Skeletal muscle cell (primary cell): ENCODE measurements around the gene MGAT3.
"Not testable (repeated sequence)": the region's sequence is repeated elsewhere in the genome, so short reads cannot be mapped to it uniquely, and the experiment has no call there.

ENCODE experiments used
- DNase-seq: peaks from one replicate; pipeline ENCODE4 v3.0.0-alpha.2; 2010; ENCODE audit warnings: low read depth
- H3K4me3 ChIP-seq: 2 replicates; pipeline ENCODE4 v1.5.1; 2011; ENCODE audit warnings: low read depth, mild to moderate bottlenecking, control low read depth, low read length, moderate library complexity

The MGAT3 gene

DNA sequence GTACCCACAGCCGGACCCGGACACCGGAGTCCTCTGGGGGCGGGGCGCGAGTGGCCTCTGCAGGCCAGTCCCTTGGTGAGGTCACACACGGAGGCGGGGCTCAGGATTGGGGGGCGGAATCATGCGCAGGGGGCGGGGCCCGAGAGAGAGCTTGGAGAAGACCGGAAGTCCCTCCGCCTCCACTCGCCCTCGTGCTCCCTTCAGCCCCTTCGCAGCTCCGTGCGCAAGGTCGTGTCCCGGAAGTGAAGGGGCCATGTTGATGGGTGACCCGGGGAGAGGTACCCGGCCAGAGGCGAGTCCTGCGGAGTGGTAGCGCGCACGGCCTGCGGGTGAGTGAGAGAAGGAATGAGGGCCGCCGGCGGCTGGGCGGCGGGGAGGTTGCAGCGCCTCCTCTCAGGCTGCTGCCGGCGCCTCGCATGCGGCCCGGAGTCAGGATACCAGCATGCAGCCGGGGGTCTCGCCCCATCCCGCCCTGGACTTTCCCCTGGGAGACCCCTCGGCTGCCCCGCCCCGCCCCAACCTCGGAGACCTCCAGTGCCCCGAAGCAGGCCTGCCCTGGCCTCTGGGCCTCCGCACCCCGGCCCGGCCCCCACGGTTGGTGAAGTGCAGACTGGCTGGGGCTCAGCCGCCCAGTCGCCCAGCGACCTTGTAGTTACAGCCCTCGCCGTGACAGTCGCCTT is 45.4 kb downstream of the MGAT3 start, which contains the start of gene MIEF1:
Gene MIEF1, plus strand, starts transcription at position 182 of the 680 bp plus-strand sequence. CDS start 9,005 bp downstream, outside the sequence.
- peak; percentile 79 for DNase-seq
- H3K4me3 ChIP-seq, result peak within 1 kb of the TSS; percentile 81

DNA sequence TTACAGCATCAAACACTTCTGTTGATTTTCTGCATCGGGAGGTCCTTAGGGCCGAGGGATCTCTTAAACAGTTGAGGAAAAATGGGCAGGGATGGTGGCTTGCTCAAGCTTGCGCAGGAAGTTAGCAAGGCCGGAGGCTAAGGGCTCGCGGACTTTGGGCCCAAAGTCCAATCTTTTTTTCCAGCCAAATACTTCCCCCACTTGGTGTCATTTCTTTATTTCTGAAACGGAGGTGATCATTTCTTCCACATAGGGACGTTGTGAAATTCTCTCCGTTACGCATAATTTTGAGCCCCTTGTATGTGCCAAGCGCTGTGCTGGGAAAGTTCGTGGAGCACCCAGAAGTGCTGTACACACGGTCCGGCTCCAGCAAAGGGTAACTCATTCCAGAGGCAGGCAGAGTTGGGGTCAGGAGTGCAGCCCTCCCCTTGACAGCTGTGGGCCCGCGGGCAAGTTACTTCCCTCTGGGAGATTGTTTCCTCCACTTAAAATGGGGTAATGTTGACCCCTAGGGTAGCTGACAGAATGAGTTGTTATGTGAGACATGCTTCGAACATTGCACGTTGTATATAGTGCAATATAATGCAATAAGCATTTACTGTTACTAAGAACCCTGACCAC is 46.1 kb downstream of the MGAT3 start:
- H3K4me3 ChIP-seq, result peak overlapping the region; percentile 81
- DNase-seq, result no peak

DNA sequence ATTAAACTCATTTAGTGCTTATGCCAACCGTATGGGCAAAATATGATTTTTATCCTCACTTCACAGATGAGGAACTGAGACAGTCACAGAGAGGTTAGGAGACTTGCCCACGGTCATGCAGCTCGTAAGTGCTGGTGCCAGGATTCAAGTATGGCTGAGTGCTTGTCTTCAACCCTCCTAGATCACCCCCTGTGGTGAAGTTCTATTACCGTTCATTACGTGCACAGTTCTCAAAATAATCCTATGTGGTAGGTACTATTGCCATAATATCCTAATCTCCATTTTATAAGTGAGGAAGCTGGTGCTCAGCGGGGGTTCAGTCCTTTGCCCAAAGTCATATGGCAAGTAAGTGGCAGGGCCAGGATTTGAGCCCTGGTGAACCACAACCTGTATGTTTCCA is 46.8 kb downstream of the MGAT3 start:
- no peak for DNase-seq
- H3K4me3 ChIP-seq, result peak overlapping the region; percentile 81

DNA sequence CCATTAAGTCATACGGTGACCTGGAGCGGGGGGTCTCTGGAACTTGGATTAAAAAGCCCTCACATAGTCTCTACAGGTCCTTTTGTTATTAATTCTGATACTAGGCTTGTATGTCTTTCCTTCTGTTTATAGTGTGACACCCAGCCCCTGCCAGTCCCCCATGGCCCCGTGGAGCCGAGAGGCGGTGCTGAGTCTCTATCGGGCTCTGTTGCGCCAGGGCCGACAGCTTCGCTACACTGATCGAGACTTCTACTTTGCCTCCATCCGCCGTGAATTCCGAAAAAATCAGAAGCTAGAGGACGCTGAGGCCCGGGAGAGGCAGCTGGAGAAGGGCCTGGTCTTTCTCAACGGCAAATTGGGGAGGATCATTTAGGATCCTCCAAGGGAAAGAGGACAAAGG is 47.3 kb downstream of the MGAT3 start:
- H3K4me3 ChIP-seq, result no peak overlapping the region
- DNase-seq, result no peak

DNA sequence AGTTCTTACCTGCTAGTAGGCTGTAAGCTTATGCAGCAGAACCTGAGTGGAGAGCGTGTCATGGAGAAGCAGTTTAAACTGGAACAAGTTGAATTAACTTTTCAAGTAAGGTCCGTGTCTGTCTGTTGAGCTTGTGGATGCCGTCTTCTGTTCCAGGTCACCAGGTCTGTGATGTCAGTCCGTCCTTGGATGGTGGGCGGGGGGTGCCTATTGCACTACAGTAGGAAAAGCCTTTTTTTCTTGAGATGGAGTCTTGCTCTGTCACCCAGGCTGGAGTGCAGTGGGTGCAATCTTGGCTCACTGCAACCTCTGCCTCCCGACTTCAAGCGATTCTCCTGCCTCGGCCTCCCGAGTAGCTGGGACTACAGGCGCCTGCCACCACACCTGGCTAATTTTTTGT is 50.2 kb downstream of the MGAT3 start:
- DNase-seq, H3K4me3 ChIP-seq: not testable (repeated sequence)

DNA sequence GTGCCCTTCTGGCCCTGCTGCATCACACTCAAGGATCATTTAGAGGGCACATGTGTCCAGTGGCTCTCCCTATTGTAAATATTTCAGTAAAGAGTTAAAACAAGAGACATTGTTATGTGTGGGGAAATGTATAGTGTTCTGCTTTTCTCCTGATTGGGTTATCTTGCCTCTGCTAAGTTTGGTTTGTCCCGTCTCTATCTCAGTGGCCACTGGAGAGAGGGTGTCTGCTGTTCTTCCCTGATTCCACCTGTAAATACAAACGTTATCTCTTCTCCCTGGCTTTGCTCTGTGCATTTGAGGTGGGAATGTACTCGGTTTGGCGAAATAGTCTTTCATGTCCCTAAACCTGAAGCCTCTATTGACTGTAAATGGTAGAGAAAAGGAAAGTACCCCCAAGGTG is 51.6 kb downstream of the MGAT3 start:
- no peak overlapping the region for H3K4me3 ChIP-seq
- DNase-seq, result no peak

DNA sequence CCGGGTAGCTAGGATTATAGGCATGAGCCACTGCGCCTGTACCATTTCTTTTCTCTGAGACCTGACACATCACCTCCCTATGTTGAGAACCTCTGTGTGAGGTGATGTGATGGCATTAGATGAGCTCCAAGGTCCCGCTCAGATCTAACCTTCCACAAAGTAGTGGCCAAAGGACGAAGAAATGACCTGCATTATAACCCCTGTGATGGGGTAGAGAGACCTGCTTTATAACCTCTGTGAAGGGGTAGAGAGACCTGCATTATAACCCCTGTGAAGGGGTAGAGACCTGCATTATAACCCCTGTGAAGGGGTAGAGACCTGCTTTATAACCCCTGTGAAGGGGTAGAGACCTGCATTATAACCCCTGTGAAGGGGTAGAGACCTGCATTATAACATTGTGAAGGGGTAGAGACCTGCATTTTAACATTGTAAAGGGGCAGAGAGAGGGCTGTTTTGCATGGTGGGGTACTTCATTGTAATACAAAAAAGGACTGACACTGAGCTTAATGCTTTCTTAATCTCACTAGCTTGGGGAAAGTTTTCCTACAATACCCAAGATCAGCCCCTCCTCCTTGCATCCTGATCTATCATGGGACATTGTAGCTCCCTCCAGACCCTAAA is 53.8 kb downstream of the MGAT3 start:
- H3K4me3 ChIP-seq, result no peak overlapping the region
- DNase-seq, result no peak

DNA sequence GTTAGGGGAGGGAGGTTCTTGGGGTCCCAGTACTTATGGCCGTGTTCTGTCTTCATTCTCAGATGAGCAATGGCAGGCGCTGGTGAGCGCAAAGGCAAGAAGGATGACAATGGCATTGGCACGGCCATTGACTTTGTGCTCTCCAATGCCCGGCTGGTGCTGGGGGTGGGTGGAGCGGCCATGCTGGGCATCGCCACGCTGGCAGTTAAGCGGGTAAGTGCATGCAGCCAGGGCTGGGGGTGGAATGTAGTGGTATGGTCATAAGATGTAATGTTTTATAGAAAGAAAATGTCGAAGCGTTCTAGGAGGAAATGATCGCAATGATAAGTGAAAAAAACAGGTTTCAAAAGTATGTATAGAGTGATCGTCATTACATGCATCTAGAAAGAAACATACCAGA is 54.4 kb downstream of the MGAT3 start:
- no peak for DNase-seq
- H3K4me3 ChIP-seq, result no peak overlapping the region

DNA sequence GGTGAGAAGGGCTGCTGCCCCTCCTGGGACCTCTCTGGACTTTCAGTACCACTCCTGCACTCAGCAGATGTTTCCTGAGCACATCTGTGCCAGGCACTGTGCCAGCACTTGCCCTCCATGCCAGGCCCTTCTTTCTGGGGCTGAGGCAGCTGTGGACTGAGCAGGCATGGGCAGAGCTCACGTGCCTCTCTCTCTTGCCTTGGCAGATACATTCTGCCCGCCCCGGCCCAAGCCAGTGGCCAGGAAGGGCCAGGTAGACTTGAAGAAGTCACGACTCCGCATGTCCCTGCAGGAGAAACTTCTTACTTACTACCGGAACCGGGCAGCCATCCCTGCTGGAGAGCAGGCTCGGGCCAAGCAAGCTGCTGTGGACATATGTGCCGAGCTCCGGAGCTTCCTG is 55.2 kb downstream of the MGAT3 start:
- DNase-seq, result no peak
- no peak overlapping the region for H3K4me3 ChIP-seq

DNA sequence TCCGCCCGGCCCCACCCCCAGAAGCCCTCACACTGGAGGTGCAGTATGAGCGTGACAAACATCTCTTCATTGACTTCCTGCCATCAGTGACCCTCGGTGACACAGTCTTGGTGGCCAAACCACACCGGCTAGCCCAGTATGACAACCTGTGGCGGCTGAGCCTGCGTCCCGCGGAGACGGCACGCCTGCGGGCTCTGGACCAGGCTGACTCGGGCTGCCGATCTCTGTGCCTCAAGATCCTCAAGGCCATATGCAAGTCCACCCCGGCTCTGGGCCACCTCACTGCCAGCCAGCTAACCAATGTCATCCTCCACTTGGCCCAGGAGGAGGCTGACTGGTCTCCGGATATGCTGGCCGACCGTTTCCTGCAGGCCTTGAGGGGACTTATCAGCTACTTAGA is 57.0 kb downstream of the MGAT3 start:
- no peak overlapping the region for H3K4me3 ChIP-seq
- no peak for DNase-seq

DNA sequence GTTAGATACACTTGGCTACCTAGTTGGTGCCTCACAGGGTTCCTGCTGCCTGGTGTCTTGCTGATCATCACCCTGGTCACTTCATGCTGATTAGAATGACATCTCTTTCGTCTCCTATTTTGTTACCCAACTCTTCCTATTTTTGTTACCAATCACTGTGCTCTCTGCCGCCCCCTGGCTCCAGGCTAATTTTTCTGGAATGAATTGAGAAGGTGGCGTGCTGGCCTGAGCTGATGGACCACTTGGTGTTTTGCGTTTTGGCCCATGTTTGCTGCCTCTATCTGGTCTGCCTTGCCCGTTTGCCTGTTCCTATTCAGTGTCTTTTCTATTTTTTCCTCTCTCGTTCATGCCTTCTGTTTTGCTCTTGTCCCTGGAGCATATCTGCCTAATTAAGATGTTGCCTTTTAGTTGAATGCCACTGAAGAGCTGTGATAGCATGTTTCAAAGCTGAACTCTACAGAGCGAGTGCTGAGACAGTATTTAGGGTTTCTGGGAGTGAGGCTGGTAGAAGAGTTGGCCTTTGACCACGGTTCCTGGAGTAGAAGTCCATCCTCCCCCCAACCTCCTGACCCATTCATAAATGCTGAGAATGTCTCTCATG is 57.7 kb downstream of the MGAT3 start:
- DNase-seq, result no peak
- H3K4me3 ChIP-seq, result no peak overlapping the region

DNA sequence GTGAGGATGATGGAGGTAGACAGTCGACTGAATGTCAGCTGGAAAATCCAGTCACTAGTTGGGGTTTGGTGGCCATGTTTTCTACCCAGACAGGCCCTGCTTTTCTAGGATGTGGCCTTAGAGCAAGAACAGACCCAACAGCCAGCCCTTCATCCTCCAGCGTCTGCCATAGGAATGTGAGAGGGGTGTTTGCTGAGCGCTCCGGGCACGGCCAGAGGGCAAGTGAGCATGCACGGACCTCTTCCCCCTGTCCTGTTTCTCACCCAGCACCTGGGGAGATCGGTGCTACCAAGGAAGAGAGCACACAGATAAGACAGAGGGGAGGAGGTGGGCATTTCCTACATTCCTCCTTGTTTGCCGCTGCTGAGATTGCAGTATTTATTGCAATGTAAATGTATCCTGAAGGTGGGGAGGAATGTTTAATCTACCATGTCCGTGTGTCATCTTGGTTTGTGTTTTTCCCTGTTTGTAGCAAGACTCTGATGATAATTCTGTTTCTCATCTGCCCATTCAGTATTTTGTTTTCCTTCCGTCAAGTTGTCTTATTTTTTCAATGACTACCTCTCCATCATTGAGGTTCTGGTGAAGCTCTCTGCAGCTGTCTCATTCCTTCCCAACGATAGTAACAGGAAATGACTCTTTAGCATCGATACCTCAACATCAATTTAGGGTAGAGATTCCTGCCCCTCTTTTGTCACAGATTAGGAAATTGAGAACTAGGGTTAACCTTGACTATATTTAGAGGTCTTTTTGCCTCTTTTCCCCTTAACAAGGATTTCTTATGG is 58.6 kb downstream of the MGAT3 start:
- H3K4me3 ChIP-seq, result no peak overlapping the region
- no peak for DNase-seq

DNA sequence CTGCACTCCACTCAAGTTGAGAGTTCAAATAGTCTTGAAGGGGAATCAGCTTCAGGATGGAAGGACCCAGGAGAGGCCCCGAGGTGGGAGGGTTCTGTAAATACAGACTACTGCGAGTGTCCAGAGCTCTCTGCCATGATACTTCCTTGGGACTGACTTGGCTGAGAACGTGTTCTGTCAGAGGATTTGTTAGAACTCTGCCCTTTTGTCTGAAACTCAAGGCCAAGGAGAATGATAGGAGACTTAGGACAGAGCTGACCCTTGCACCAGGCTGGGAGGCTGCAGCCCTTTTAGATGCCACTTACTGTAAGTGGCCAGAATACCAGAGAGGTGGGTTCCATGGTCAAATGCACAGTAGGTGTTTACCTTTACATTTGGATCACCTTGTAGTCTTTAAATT is 60.7 kb downstream of the MGAT3 start:
- DNase-seq, result no peak
- no peak overlapping the region for H3K4me3 ChIP-seq

DNA sequence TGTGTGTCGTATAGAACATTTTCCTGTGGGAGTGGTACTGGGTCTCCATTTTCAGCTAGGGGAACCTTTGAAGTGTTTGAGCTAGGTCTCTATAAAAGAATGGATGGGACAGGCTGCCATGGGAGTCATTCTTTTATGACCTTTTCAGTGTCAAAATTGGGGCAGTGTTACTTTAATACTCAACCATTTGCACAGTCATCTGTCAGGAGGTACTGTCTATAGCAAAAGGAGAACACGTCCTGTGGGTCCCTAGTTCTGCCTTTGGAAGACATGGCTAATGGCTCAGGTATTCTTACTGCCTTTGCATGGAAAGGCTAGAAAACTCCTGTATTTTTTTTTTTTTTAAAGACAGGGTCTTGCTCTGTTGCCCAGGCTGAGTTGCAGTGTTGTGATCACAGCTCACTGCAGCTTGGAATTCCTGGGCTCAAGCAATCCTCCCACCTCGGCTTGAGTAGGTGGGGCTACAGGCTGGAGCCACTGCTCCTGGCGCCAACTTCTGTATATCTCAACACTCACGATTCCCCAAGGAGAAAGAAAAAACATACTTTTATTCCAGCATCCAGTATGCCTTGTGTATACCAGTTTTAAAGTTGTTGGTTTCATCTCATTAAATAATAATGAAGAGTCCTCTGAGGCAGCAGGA is 61.5 kb downstream of the MGAT3 start:
- no peak overlapping the region for H3K4me3 ChIP-seq
- DNase-seq, result no peak

DNA sequence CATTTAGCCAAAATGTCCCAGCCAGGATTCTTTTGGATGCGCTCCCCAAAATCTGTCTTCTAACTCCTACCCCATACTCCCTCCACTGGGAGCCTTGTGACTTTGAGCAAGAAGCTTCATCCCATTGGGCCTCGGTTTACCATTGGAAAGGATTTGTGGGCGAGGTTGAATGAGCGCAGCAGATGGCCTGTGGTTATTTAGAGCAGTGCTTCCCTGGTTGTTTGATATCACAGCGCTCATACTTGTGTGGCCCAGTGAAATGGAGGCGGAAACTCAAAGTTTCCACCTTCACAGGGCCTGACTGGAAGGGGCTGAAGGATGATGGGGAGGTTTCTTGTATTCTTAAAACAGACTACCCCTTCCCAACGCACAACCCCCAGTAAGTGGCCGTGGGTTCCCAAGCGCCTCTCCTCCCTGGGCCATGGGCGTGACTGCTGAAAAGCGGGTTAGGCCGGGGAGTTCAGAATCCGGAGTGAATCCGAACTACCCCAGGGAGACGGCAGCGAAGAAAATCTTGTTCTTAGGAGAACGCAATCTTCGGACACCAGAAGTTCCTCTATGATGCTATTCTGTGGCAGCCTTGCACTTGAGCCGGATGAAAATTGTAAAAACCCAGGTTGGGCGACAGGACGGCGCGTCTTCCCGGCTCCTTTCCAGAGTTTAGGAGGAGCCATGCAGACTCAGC is 62.3 kb downstream of the MGAT3 start:
- peak overlapping the region; percentile 76 for H3K4me3 ChIP-seq
- no peak for DNase-seq

DNA sequence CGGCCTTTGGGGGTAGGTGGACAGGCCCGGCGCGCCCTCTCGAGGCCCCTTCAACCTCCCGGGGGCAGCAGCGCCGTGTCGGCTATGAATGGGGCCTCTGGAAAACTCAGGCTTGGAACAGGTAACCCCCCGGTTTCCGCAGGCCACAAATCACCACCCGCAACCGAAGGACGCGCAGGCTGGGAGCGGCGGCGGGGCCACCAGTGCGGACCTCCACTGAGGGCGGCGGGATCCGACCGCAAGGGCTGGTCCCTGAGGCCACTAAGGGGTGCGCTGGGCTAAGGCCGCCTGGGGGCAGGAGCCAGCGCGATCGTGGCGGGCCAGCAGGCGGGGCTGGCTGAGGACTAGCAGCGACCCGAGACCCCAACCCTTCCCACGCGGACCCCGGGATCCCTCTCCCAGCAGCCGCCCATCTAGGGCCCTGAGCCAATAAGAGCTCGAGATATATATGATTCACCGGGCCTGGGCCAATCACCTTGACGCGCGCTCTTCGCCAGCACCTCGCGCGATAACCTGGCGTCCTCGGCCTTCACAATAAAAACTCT is 62.9 kb downstream of the MGAT3 start:
- peak overlapping the region; percentile 76 for H3K4me3 ChIP-seq
- peak; percentile 99 for DNase-seq

DNA sequence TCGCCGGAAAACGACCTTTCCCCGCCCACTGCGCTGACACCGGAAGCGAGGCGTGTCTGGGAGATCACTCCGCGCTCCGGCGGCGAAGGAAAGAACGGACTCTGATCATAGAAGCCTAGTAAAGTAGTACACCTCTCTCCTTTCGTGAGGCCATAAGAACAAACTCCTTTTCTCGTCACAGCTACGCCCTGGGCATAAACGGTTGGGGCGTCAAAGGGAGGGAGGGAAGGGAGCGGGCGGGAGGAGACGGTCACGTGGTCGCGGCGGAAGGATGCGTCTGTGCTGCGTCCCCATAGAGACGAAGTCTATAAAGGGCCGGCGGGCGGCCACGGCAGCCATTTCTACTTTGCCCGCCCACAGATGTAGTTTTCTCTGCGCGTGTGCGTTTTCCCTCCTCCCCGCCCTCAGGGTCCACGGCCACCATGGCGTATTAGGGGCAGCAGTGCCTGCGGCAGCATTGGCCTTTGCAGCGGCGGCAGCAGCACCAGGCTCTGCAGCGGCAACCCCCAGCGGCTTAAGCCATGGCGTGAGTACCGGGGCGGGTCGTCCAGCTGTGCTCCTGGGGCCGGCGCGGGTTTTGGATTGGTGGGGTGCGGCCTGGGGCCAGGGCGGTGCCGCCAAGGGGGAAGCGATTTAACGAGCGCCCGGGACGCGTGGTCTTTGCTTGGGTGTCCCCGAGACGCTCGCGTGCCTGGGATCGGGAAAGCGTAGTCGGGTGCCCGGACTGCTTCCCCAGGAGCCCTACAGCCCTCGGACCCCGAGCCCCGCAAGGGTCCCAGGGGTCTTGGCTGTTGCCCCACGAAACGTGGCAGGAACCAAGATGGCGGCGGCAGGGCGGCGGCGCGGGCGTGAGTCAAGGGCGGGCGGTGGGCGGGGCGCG is 63.7 kb downstream of the MGAT3 start, which contains the start of gene ATF4:
Gene ATF4, plus strand, starts transcription at position 337 of the 880 bp plus-strand sequence. CDS start 884 bp downstream, outside the sequence.
- peak within 1 kb of the TSS; percentile 76 for H3K4me3 ChIP-seq
- no peak for DNase-seq
